Retinal pigment epithelial cell (primary cell): Measurements from ENCODE around the gene PIWIL1.

ENCODE experiments used
- DNase-seq: peaks from one replicate; pipeline ENCODE4 v3.0.0-alpha.2; 2010; ENCODE audit warnings: low read depth
- H3K4me3 ChIP-seq: 2 replicates; pipeline ENCODE4 v1.5.1; 2011; ENCODE audit warnings: mild to moderate bottlenecking, low read length, control low read depth, moderate library complexity
- TF ChIP-seq, protein P1 (sequence below): conservative IDR thresholded peaks from 2 replicates; pipeline ENCODE4 v1.5.1; 2011; ENCODE audit warnings: low read depth, low read length, control low read depth, inconsistent platforms

Gene PIWIL1

GRCh38 chr12:130320536-130320935 lies 17.2 kb upstream of the PIWIL1 start:
- H3K4me3 ChIP-seq: no peak overlapping the region
- TF ChIP-seq, protein P1, sequence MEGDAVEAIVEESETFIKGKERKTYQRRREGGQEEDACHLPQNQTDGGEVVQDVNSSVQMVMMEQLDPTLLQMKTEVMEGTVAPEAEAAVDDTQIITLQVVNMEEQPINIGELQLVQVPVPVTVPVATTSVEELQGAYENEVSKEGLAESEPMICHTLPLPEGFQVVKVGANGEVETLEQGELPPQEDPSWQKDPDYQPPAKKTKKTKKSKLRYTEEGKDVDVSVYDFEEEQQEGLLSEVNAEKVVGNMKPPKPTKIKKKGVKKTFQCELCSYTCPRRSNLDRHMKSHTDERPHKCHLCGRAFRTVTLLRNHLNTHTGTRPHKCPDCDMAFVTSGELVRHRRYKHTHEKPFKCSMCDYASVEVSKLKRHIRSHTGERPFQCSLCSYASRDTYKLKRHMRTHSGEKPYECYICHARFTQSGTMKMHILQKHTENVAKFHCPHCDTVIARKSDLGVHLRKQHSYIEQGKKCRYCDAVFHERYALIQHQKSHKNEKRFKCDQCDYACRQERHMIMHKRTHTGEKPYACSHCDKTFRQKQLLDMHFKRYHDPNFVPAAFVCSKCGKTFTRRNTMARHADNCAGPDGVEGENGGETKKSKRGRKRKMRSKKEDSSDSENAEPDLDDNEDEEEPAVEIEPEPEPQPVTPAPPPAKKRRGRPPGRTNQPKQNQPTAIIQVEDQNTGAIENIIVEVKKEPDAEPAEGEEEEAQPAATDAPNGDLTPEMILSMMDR: no peak
- no peak for DNase-seq

- TF ChIP-seq, protein P1: no peak
- DNase-seq: no peak
- no peak overlapping the region for H3K4me3 ChIP-seq
Measured at GRCh38 chr12:130322263-130322662, 15.4 kb upstream of the PIWIL1 start.

- TF ChIP-seq, protein P1: no peak
- H3K4me3 ChIP-seq: no peak overlapping the region
- DNase-seq: no peak
Measured at GRCh38 chr12:130330685-130331084, 7.0 kb upstream of the PIWIL1 start.

GRCh38 chr12:130331146-130331545 lies 6.5 kb upstream of the PIWIL1 start:
- no peak overlapping the region for H3K4me3 ChIP-seq
- no peak for DNase-seq
- TF ChIP-seq, protein P1: no peak

DNA sequence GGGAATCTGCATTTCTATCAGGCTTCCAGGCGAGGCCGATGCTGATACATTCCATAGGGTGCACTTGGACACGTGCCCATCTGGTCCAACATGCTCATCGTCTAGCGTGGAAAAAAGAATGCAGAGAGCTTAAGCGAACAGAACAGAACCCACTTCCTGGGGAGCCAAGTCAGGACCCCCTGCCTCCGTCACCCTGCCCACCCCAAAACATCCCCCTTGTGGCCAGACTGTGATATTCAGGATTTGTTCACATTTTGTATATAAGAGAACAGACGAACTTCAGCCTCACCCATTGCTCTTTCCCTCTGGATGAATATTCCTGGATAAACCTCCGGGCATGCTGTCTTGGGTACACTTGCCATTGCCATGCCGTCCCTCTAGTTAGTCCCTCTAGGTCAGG lies 4.3 kb upstream of the PIWIL1 start:
- TF ChIP-seq, protein P1: no peak
- no peak for DNase-seq
- H3K4me3 ChIP-seq: no peak overlapping the region

- TF ChIP-seq, protein P1: no peak
- H3K4me3 ChIP-seq: no peak overlapping the region
- DNase-seq: no peak
Measured at GRCh38 chr12:130334399-130334798, 3.3 kb upstream of the PIWIL1 start.

DNA sequence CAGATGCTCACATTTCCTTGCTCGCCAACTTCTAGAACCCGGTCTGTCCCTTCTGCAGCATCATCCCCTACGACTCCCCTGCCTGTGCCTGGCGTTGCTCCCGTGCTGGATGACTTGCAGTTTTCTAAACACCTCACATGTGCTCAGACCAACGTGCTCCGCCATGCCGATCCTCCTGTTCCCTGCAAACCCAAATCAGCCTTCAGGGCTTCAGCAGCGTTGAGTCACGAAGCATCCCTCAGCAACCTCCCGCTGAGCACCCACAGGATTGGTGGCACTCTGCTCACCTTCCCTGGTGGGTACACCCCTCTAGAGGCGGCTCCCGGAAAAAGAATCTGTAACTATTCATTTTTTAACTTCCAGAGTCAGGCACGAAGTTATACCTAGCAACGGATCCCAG lies 2.8 kb upstream of the PIWIL1 start:
- H3K4me3 ChIP-seq: no peak overlapping the region
- no peak for DNase-seq

More for the DNA sequence above, 2.8 kb upstream of the PIWIL1 start:
- TF ChIP-seq, protein P1: no peak
